ENCODE data around the gene ELAVL1.
A peak's percentile ranks its signal among the peaks of the same experiment; 100 is the strongest.
"Not testable (repeated sequence)": the region's sequence is repeated elsewhere in the genome, so short reads cannot be mapped to it uniquely, and the experiment has no call there.

Gene ELAVL1

DNA sequence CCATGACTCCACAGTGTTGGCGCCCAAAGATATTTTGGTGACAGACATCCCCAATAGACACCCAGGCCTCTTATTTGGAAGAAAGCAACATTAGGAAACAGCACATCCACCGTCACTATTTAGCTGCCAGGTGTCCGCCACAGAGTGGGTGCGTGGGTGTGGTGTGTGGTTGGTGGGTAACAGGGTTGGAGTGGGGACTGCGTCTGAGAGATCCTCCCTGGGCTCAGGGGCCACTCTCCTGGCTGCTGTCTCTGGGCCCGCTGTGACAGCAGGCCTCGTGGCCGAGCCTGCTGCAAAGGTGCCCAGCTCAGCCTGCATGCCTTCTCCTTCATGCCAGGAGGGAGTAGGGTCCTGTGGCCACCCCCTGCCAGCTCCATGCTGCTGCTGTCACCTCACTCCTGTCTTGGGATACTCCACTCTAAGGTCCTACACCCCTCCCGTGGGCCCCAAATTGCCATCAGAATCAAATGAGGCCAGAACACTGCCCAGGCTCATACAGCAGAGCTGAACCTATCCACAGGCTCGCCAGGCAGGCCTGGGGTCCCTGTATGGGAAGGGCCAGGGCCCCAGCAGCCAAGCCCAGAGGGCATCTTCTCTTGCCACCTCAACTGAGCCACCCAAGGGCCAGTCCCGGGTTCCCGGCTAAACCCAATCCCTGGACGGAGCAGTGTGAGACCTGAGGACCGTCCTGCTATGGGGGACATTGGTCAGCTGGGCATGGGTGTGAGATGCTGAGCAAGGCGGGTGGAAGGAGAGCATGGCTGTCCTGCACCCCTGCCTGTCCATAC, 37.2 kb downstream of the ELAVL1 start:
- no peak for FAIRE-seq

DNA sequence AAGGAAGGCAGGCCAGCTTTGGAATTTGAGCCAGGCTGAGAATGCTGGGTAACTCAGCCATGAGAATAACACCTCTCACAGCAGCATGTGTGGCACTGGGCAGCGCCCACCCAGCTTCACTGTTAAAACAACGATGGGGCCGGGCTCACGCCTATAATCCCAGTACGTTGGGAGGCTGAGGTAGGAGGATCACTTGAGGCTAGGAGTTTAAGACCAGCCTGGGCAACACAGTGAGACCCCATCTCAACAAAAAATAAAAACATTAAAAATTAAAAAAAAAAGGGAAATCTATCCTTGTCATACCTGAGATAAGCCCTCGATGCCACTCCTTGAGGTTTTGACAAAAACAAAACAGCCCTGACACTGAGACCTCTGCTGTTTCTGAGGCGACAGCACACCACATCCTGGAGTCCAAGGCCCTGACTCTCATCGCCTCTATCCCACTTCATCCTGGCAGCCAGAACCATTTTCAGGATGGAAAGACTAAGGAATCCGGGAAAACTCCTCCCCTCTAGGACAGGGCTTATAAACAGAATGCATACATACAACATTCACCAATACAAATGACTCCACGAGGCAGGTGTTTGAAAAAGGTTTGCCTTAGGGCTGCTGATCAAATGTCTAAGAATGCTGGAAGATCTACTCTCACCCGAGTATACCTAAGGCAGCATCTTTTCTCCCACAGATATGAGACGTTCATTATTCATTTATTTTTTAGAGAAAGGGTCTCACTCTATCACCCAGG, 39.3 kb downstream of the ELAVL1 start:
- no peak for FAIRE-seq

DNA sequence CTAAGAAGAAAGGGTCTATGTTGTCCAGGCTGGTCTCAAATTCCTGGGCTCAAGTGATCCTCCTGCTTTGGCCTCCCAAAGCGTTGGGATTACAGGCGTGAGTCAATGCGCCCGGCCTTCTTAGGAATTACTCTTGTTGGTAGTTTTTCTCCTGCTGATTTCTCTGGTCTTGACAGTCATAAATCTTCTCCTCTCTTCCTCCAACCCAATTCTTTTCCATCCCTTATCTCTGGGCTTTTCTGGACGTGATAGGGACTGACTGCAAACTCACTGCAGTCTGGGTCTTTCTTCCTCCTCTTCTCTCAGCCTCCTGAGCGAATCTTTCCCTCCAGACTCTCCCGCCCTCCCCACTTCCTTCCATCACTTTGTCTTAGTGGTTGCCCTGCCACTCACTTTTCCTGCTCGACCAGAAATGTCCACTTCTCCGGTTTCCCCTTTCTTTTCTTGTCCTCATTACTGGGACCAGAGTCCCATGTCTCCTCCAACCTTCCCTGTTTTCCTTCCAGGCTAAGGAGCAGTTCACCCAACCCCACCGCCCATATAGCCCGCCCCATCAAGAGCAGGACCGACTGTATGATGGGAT, 40.1 kb downstream of the ELAVL1 start:
- no peak for FAIRE-seq

DNA sequence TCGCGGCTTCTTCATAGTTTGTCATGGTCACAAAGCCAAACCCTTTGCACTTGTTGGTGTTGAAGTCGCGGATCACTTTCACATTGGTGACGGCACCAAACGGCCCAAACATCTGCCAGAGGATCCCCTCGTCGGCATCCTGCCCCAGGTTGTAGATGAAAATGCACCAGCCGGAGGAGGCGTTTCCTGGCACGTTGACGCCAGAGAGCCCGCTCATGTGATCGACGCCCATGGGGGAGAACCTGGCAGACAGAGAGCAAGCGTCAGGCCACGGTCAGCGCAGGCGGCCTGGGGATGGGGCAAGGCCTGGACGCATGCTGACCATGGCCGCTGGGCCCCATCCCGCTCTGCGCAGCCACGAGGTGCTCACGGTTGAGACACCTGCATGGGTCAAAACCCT, 41.9 kb downstream of the ELAVL1 start:
- FAIRE-seq, result no peak

DNA sequence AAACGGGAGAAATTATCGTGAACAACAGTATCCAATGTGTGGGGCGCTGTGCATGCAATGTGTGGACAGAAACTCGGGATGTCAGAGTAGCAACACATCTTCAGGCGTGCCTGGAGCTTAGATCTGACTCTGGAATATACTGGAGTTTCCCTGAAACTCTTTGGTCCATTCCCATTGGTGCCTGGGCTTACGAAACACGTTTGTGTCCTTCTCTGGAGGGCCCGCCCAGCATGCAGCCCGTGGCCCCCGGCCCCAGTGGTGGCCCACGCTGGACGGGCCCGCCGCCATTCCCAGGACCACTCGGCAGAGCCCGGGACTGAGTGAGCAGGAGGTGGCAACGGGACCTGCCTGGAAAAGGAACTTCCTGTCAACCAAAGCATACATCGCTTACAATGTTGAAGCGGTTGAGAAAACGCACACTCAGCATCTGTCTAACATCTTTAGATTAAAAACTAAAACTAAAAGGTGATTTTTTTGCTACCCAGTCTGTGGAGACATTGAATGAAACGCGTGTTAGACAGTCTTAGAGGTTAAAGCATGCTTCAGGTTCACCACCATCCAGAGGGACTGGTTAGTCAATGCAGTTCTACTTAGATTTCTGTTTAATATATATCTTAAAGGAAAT, 42.7 kb downstream of the ELAVL1 start:
- no peak for FAIRE-seq

DNA sequence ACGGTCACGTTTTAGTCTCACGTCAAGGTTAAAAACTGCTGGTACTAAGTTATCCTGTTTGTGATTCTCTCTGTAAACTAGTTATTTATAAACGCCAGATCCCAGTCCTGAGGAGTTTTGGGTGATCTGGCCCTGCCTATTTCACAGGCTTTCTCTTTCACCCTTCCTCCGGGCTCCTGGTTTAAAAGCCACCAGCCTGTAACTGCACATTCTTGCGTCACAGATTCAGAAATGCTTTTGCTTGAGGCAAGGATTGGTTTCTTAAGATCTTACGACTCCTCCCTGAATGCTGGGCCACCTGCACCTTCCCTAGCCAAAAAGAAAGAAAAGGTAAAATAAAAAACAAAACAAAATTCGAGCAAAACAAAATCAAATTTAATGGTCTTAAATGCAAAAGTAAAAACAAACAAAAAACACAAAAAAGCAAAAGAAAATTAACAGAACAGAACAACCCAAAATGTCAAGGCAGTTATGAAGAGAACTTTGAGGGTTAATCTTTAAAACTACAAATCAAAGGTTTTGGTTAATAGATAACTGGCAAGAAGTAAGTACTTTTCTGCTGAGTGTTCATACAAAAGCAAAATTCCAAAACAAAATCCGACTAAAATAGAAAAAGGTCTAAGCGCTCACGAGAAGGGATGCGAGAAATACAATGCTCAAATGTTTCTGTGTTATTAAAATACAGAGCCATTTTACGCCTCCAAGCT, 43.4 kb downstream of the ELAVL1 start:
- FAIRE-seq, result no peak

DNA sequence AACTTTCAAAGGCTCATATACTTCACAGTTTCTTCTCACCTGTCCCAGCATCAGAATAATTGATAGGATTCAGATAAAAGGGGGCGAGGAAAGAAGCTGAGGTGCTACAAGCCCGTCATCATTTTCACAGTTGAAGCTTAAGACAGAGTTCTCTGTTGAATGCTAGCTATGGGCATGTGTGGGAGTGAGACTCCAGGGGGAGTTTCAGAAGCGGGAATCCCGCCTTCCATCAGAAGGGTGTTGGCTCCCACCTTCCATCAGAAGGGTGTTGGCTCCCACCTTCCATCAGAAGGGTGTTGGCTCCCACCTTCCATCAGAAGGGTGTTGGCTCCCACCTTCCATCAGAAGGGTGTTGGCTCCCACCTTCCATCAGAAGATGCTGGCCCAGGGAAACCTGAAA, 44.4 kb downstream of the ELAVL1 start:
- not testable (repeated sequence) for FAIRE-seq

DNA sequence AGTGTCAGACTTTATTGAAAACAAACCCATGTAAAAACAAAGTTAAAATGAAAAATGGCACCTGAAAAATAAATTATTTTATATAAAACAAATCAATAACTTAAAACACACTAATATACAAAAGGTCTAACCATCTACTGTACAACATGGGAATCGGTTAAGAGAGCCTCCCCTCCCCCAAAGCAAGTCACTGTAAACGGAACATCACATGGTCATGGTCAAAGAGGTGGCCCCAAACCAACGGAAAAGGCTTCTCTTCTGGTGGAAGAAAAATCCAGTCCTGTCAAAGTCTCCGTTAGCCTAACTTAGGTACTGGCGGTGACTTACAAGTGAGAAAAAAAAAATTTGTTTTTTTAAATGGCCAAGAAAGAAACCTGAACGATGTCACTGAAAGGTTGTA, 46.2 kb downstream of the ELAVL1 start:
- FAIRE-seq, result no peak

DNA sequence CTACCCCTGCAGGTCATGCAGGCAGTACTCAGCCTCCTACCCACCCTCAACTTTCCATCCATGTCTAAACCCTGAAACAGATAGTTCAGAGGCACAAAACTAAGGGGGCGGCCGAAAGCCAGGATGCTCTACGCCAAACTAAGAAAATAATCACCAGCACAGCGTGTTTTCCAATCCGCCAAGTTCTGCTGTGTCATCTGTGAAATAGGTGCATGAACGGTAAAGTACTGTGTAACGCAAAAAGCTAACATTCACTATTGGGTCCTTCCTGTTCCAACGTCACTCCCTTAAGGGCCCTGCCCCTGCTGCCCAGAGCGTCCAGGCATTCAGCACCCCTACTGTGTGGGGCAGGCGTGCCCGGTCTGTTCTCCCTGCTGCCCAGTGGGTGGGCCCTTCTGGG, 49.7 kb downstream of the ELAVL1 start:
- no peak for FAIRE-seq

DNA sequence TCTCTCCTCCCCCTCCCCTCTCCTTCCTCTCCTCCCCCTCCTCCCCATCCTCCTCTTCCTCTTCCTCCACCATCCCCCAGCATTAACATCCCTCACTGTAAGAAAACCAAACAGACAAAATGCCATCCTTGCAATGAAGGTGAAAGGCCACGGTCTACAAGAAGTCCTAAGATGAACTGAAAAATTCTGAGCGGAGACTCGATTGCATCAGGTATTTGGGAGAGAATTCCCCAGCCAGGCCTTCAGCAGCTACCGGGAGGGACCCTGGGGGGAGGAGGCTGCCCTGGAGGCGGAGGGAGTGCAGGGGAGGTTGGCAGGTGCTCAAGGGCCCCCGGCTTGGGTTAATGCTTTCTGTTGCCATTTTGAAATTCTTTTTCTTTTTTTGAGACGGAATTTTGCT, 51.9 kb downstream of the ELAVL1 start:
- FAIRE-seq, result no peak

DNA sequence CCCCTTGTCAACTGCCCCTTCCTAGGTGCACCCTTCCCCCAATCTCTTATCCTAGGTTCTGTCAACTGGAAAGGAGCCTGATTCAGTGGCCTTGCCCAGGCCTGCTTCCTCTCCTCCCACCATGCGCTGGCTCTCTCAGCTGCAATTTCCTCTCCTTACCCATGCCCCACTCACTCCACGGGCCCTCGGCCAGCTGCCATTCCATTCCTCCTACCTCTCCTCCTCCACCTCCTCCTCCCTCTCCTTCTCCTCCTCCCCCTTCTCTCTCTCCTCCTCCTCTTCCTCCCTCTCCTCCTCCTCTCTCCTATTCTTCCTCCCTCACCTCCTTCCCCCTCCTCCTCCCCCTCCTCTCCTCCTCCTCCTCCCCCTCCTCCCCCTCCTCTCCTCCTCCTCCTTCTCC, 52.4 kb downstream of the ELAVL1 start:
- no peak for FAIRE-seq

DNA sequence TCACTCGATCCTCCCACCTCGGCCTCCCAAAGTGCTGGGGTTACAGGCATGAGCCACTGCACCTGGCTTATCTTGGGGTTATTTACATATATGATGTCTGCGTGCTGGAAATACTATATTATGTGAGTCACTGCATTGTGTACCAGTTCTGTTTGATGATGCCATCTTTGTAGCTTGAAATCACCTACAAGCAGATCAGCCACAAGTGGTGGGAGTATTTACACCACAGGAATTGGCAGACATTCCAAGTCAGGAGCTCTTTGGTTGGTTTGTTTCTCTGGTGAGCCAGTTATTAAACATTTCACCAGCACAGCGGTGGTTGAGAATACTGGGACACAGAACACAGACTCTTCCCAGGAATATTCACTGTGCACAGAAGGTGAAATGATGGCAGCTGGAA, 57.5 kb downstream of the ELAVL1 start:
- FAIRE-seq, result no peak

DNA sequence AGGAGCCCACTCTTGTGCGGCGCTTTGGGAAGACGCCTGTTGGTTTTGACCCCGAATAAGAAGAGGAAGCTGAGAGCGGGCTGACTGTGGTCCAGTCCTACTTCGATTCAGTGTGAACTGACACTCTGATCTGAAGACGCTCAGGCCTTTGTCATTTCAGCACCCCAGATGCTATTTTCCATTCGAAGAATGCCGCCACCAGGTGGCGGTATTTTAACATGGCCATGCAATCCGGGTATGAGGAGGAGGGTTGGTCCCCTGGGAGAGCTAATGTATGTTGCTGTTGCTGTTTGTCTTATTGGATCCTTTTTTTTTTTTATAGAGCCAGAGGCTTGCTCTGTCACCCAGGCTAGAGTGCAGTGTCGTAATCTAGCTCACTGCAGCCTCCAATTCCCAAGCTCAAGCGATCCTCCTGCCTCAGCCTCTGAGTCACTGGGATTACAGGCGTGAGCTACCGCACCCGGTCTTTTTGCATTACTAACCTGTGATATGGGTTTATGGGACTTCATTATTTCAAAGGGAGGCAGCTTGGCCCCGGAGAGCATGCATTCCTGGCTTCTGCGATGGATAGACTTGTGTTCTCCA, 61.2 kb downstream of the ELAVL1 start:
- peak; percentile 80 for FAIRE-seq

DNA sequence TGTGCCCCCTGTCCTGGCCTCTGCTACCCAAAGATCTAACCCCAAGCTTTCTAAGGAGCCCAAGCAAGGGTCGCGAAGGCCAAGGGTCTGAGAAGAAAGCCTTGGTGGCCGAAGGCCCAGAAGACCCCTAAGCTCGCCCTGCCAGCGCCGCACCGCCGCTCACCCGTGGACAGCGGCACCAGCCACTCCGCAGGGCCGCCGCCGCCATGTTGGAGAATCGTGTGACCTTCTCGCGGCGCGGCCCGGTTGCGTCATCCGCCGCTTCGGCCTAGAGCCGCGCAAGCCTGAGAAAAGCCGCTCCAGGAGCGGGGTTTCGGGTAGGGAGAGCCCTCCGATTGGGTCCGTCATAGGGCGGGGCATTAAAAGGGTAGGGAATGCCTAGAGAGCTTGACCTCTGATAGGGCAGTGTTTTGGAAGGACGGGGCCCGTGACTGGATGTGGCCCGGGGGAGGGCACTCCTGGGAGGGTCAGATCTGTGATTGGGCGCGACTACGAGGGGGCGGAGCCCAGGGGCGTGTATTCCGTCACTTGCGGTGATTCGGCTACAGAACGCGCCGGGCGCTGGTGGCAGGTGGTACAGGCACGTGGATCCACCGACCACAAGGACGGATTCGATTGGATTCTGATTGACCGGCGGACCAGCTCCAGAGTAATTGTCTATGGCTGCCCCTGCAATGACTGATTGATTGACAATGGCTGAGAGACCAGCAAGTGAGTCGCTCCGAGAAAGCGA, 61.8 kb downstream of the ELAVL1 start, which contains the start of gene TIMM44:
Gene TIMM44 (minus strand): TSS at position 223 of the 733 bp plus-strand sequence. CDS start 15 bp downstream, at position 208.
- FAIRE-seq, result peak; percentile 97

DNA sequence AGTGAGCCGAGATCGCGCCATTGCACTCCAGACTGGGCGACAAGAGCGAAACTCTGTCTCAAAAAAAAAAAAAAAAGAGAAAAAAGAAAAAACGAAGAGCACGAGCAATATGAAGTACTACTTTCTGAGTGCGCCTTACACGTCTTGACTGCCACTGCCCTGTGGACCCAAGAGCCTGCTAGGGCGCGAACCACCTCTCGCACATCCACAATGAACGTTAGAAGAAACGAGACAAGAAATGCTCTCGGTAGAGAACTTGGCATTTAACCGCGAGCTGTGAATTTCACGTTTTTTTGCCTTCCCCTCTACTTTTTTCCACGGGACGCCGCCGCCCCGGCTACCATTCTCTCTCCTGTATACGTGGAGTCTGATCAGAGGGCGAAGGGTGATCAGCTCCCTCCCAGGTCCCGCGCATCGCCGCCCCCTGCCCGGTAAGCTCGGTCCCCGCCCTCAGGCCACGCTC, 62.4 kb downstream of the ELAVL1 start:
- FAIRE-seq, result no peak

DNA sequence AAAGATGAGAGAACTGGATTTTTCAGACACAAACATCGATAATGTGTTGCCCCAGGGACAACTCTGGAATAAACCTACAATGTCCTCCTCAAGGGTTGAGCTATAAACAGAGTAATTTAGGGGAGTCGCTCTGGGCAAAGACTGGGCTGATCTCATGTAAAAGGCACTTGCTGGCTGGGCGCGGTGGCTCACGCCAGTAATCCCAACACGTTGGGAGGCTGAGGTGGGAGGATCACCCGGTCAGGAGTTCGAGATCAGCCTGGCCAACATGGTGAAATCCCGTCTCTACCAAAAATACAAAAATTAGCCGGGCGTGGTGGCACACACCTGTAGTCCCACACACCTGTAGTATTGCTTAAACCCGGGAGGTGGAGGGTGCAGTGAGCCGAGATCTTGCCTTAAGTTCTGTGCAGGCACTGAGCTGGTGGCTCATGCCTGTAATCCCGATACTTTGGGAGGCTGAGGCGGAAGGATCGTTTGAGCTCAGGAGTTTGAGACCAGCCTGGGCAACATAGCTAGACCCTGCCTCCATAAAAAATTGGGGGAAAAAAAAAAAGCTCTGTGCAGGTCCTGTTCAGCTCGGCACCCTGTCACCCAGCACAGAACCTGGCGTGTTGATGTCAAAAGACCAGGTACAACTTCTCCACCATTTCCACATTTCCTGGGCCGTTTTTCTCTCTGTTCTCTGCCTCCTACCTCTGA, 63.4 kb downstream of the ELAVL1 start:
- no peak for FAIRE-seq

DNA sequence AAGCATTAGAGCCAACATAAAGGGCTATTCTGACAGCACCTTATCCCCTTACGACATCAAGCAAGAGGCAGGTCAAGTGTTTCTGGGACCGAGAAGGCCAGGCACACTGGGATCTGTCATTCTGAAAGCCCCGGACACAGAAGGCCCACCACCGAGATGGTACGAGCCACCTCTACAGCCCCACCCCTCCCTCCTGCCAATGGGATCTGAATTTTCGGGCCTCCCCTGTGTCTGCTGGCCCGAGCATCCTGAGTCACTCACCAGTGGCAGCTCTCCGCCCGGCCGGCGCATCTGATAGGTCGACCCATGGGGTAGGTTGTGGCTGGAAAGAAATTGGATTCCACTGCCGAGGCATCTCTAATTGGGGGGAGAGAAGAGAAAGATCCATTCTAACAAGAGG, 64.6 kb downstream of the ELAVL1 start:
- FAIRE-seq, result no peak

DNA sequence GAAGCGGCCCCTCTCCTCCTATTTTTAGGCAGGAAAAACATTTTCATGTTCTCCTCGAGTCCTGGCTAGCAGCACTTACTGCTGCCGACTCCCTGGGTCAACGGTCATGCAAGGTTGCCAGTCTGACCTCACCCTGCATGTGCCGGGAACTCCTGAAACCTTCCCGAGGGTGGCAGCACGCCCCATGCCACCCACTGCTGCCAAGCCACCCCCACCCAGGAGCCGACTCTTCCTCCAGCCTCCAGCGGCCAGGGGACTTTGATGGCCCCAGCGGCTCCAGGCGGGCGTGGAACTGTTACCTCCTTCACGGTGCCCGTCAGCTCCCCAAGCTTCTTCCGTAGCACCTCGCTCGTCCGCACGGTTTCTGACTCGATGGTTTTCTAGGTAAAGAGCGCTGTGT, 70.7 kb downstream of the ELAVL1 start:
- FAIRE-seq, result no peak

DNA sequence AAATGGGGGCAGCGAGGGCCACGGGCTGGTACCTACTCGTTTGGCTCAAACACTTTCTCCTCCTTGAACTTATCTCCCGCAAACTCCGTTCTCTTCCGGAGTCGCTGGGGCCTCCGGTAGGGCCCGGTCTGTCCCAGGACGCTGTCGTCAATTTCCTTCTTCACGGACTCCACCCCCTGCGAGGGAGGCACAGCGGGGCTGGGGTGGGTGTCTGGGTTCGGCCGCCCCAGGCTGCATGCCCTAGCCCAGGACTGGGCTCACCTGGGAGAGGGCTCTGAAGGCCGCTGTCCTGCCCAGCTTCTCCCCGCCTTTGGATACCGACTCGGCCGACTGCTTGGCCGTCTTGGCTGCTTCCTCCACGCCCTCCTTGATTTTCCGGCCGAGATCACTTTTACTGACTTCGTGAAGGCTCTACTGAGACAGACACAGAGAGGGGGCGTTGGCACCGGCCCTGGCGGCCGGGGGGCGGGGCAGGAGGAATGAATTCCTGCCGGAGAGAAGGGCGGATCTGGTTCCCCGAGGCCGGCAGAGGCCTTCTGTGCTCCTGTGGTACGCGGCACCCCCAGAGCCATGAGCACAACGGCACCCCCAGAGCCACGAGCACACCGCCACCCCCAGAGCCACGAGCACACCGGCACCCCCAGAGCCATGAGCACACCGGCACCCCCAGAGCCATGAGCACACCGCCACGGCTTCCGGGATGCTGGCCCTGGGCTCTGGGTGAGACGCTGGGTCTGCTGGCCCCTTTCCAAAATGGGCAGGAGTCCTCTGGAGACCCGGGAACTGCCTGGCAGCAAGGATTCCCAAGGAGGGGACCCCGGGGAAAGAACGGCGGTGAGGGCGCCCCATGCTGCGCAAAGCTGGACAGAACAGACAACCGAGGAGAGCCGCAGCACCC, 71.4 kb downstream of the ELAVL1 start:
- FAIRE-seq, result no peak

DNA sequence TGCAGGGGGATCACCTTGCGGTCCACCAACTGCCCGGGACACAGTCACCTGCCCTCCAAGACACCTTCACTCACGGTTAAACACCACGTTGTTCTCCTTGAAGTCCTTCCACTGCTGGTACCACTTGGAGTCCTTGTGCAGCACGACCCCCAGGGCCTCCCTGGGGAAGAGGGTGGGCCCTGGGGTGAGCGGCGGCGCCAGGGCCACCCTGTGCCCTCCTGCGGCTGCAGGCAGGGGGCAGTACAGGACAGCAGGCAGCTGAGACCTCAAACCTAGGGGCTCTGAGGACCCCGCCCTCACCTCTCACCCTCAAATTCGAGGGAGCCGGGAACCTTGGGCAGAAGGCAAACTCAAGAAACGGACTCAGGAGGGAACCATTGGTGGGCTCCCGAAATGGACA, 72.0 kb downstream of the ELAVL1 start:
- no peak for FAIRE-seq
